Tibial nerve (tissue), 4 donors: ENCODE data around the gene MICB. TPM values are rescaled to one million over a fixed set of nuclear protein-coding genes. Genes with fewer than 3 reads are reported as not detected.

Source experiments
- DNase-seq, 2 donors: peaks; one replicate each; pipeline ENCODE4 v3.0.0-alpha.2; 2019; ENCODE audit warnings: low spot score in 2 of 2
- H3K27ac ChIP-seq, 4 donors: fragments of 200-600 bp; sonication (generic) in 3 of 4; one replicate each; pipeline ENCODE4 v1.5.1; 2017 to 2019; ENCODE audit warnings: mild to moderate bottlenecking in 1 of 4
- H3K27me3 ChIP-seq, 2 donors: fragments of 200-600 bp; sonication (generic) in 1 of 2; one replicate each; pipeline versions ENCODE4 v1.5.1 to v1.6.0; 2017 to 2019
- H3K36me3 ChIP-seq, 3 donors: fragments of 200-600 bp; sonication (generic); one replicate each; pipeline ENCODE4 v1.5.1; 2018 to 2019
- H3K4me1 ChIP-seq, 4 donors: fragments of 200-600 bp; sonication (generic) in 3 of 4; one replicate each; pipeline ENCODE4 v1.5.1; 2017 to 2019
- H3K4me3 ChIP-seq, 4 donors: fragments of 200-600 bp; sonication (generic) in 3 of 4; one replicate each; pipeline ENCODE4 v1.5.1; 2017 to 2019; ENCODE audit warnings: mild to moderate bottlenecking in 1 of 4, moderate library complexity in 1 of 4
- H3K9me3 ChIP-seq, 4 donors: fragments of 200-600 bp; sonication (generic) in 3 of 4; one replicate each; pipeline ENCODE4 v1.5.1; 2017 to 2019
- CTCF ChIP-seq, 5 experiments: fragments of 200-600 bp in 3 of 5; fragments of 450-650 bp in 2 of 5; sonication (generic) in 3 of 5; IDR thresholded peaks; one replicate each; pipeline ENCODE4 v1.5.1; 2016 to 2019; ENCODE audit warnings: antibody characterized with exemption in 5 of 5, mild to moderate bottlenecking in 3 of 5, moderate library complexity in 2 of 5
- EP300 ChIP-seq, 2 donors: sonication (generic); formaldehyde crosslinking; IDR thresholded peaks; one replicate each; pipeline ENCODE4 v1.6.1; 2017; ENCODE audit warnings: antibody characterized with exemption in 2 of 2, mild to moderate bottlenecking in 1 of 2
- POLR2A ChIP-seq, 2 donors: fragments of 450-650 bp; IDR thresholded peaks; one replicate each; pipeline ENCODE4 v1.6.1; 2017; ENCODE audit warnings: antibody characterized with exemption in 2 of 2, mild to moderate bottlenecking in 2 of 2, moderate library complexity in 2 of 2
- WGBS, 2 donors: methylation state at CpG; one replicate each; pipeline ENCODE4 v1.1.5; 2018; 5-methylcytosine and 5-hydroxymethylcytosine counted together
- total RNA-seq, 4 donors: library from RNA; depleted of rRNA; stranded (reverse); fragments of >200 nt; gene quantifications; one replicate each; pipeline ENCODE4 v1.1.0, GENCODE V29; 2016

Gene MICB
- total RNA-seq, 4 donors from 2014 or later: 1.0 to 8.0 (median 4.1) TPM

DNA sequence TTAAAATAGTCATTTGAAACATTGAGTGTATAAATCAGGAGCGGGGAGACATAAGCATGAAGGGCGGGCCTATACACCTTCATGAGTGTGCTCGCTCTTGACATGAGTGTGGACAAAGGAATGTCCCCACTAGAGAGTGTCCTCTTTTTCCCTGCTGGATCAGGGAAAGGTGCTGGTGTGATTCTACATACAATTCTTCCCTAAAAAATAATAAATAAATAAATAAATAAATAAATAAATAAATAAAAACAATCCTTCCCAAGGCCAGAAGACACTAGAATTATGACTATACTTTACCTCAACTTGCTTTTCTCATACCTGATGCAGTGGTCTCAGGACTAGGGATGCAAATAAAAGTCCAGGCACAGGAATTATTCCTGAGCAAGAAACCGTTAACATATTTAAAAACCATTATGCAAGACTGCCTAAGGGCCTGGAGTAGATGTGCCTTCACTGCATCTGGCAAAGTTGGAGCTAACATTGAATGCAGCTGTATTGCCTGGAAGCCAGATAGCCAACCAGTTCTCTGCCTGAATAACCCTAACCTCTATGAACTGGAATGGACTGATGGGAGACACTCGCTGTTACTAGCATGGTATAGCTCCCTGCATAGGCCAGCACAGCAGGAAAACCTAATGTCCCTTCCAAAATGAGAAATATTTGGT lies 37.5 kb upstream of the MICB start:
- DNase-seq: no peak
- 96 to 97% methylated on average over 5 of the region's 5 CpGs for WGBS, 2 donors
- H3K4me1 ChIP-seq: peaks cover 0 to 12% (median 6%) of the 10 kb centered on the region in 4 donors
- no peak overlapping the region for H3K4me3 ChIP-seq
- H3K36me3 ChIP-seq: no peaks in the 10 kb centered on the region
- no peaks in the 10 kb centered on the region for H3K9me3 ChIP-seq
- no peaks in the 10 kb centered on the region for H3K27me3 ChIP-seq
- TF ChIP-seq POLR2A (IDR thresholded peaks at IDR 0.05) (no peak), EP300 (IDR thresholded peaks at IDR 0.05) (no peak), CTCF (IDR thresholded peaks at IDR 0.05) (no peak)
- no peak overlapping the region for H3K27ac ChIP-seq

DNA sequence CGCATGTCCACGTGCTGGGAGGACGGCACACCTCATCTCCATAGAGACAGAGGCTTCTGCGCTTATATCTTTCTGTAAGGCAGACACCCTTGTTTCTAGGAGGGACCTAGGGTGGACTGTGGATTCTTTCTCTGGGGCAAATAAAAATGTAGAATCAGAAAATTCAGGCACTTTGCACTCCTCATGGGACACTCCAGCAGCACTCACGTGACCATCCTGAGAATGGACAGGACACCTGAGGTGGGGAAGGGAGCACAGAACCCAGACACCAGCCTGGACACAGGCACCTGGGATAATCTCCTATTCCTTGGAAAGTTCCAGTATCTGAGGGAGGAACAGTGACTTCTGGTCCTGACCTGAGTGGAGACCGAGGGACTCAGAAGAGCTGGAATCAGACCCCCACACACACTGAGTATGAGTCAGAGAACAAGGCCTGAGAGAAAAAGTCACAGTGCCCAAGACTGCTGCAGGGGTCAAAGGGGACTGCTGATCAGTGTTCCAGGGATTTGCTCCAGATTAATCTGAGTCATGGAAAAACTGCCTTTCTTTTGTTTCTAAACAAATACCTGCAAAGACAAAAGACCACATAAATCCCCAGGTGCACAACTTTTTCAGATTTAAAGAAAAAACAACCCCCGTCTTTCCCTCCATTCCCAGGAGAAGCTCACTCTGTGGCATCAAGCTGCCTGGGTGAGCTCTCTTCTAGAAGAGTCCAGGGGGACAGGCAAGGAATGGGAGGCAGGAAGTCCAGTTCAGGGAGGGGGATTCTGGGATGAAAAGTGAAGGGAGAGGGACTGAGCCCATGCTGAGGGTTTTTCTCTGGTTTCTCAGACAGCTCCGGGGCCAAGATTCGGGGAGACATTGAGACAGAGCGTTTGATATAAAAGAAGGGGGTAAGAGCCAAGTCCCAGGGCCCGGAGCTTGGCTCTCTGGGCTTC lies 35.6 kb upstream of the MICB start:
- peak overlapping the region in 3 of 4 donors; percentile 23 to 60 (median 50) for H3K4me3 ChIP-seq
- no peak for DNase-seq
- 51 to 60% methylated on average over 11 of the region's 11 CpGs for WGBS, 2 donors
- no peaks in the 10 kb centered on the region for H3K9me3 ChIP-seq
- H3K4me1 ChIP-seq: peaks cover 0 to 16% (median 6%) of the 10 kb centered on the region in 4 donors
- no peak for TF ChIP-seq POLR2A (IDR thresholded peaks at IDR 0.05)
- no peak for TF ChIP-seq CTCF (IDR thresholded peaks at IDR 0.05)
- no peak for TF ChIP-seq EP300 (IDR thresholded peaks at IDR 0.05)
- H3K36me3 ChIP-seq: no peaks in the 10 kb centered on the region
- H3K27ac ChIP-seq: peak overlapping the region in 3 of 4 donors; percentile 31 to 85 (median 69)
- no peaks in the 10 kb centered on the region for H3K27me3 ChIP-seq

DNA sequence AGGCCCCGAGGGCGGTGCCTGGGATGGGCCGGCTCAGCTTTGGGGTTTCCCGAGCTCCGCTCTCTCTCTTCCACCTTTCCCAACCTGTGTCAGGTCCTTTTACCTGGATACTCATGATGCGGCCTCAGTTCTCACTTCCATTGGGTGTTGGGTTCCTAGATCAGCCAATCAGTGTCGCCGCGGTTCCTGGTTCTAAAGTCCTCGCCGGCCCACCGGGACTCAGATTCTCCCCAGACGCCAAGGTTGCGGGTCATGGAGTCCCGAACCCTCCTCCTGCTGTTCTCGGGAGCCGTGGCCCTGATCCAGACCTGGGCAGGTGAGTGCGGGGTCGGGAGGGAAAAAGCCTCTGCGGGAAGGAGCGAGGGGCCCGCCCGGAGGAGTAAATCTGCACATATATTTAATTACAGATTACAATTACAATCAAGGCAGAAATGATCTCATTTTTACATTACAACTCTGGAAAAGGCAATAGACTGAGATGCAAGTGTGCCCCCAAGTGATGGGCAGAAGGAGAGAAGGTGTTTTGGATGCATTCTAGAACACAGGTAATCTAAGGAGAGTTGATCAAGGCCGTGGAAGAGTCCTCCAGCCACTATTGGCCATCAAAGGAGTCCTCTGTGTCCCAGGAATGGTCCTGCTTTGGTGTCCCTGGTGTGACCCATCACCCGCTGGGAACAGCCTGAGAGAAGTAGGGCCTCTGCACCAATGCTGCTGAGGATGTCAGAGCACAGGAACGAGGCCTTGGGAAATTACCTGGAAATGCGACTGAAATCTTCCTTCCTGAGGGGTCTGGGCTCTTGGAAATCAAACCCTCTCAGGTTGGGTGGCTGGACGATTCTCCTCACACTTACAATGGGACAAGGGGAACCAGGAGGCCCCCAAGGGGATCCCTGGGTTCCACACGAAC lies 34.7 kb upstream of the MICB start:
- TF ChIP-seq EP300 (IDR thresholded peaks at IDR 0.05): peak in 1 of 2 donors; percentile 74
- no peak for TF ChIP-seq CTCF (IDR thresholded peaks at IDR 0.05)
- TF ChIP-seq POLR2A (IDR thresholded peaks at IDR 0.05): peak in 1 of 2 donors; percentile 52
- Histone ChIP-seq H3K36me3 (no peaks in the 10 kb centered on the region), H3K4me3 (peak overlapping the region; percentile 20 to 60 (median 36)), H3K4me1 (peaks cover 0 to 16% (median 6%) of the 10 kb centered on the region in 4 donors), H3K27me3 (no peaks in the 10 kb centered on the region), H3K27ac (peak overlapping the region in 3 of 4 donors; percentile 31 to 85 (median 69)), H3K9me3 (no peaks in the 10 kb centered on the region)
- WGBS, 2 donors: 24 to 26% methylated on average over 27 to 28 of the region's 29 CpGs
- peak; percentile 65 to 92 for DNase-seq

DNA sequence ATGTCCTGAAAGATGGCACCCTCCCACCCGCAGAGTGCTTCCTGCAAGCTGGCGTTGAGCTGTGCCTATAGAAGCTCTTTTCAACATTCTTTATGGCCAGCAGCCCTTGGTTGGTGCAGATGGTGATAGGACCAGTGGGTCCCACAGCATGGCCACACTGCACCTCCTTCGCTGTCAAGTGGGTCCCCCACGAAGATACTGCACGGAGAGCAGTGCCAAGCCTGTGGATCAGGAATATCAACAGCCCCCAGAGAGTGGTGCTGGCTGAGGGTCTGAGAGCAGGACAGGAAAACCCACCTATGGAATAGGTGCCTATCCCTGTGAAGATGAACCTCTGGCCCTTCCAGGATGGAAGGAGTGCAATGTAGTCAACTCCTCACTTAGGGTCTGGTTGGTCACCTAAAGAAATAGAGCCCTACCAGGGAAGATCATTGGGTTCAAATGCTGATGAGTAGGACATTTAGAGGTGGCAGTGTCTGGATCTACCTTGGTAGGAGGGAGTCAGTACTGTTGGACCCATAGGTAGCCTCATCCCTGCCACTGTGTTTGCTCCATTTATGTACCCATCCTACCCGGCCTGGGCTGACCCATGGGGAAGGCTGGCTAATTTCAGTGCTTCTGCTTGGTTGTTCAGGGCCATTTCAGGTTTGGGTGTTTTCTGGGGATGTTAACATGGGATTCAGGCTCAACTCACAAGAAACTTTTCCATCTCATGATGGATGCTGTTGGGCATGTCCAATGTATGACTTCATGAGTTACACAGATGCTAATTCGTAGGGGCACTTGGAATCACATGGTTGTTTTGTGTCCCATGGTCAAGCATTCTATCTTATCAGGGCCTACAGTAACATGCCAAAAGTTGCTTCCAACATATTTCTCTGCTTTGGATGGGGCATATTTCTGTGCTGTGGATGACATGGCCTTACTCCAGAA lies 33.4 kb upstream of the MICB start:
- no peaks in the 10 kb centered on the region for H3K27me3 ChIP-seq
- no peak for TF ChIP-seq POLR2A (IDR thresholded peaks at IDR 0.05)
- TF ChIP-seq CTCF (IDR thresholded peaks at IDR 0.05): no peak
- no peak for TF ChIP-seq EP300 (IDR thresholded peaks at IDR 0.05)
- no peak overlapping the region for H3K27ac ChIP-seq
- DNase-seq: no peak
- peaks cover 0 to 16% (median 6%) of the 10 kb centered on the region in 4 donors for H3K4me1 ChIP-seq
- 86 to 94% methylated on average over 7 of the region's 7 CpGs for WGBS, 2 donors
- H3K9me3 ChIP-seq: no peaks in the 10 kb centered on the region
- peak overlapping the region in 2 of 4 donors; percentile 50 to 60 for H3K4me3 ChIP-seq
- no peaks in the 10 kb centered on the region for H3K36me3 ChIP-seq
